Measurements from ENCODE around the gene TRIM46. TPM values are rescaled to one million over a fixed set of nuclear protein-coding genes. Genes with fewer than 3 reads are reported as not detected.

Gene TRIM46
- total and polyA plus RNA-seq, 2 of the 13 experiments (the other 11 are each of a cell fraction or from before 2014, with no cell fraction given) = 0.04 to 0.09 TPM

GRCh38 chr1:155167166-155168104, 6.2 kb upstream of the TRIM46 start (continued):
- TF ChIP-seq UBTF (CRISPR knock-in tag; IDR thresholded peaks at IDR 0.05) (peak; percentile 62), MYPOP (CRISPR knock-in tag; IDR thresholded peaks at IDR 0.05) (0 out of 2 replicates have a peak, but pooled peaks have one; percentile 29), ZBTB34 (CRISPR knock-in tag; IDR thresholded peaks at IDR 0.05) (0 out of 2 replicates have a peak, but pooled peaks have one; percentile 51), ZNF224 (CRISPR knock-in tag; IDR thresholded peaks at IDR 0.05) (no peak), ZBTB26 (CRISPR knock-in tag; IDR thresholded peaks at IDR 0.05; ENCODE audit: borderline replicate concordance) (no peak), RXRB (CRISPR knock-in tag; IDR thresholded peaks at IDR 0.05; ENCODE audit: borderline replicate concordance) (peak; percentile 67; the same call in 1 of the 2 replicates), IKZF5 (CRISPR knock-in tag; IDR thresholded peaks at IDR 0.05) (peak; percentile 41; the same call in 1 of the 2 replicates), TCF7 (IDR thresholded peaks at IDR 0.05; ENCODE audit: low read depth) (no peak), ZMYM4 (CRISPR knock-in tag; IDR thresholded peaks at IDR 0.05) (0 out of 2 replicates have a peak, but pooled peaks have one; percentile 23), ZSCAN9 (CRISPR knock-in tag; IDR thresholded peaks at IDR 0.05; ENCODE audit: borderline replicate concordance) (0 out of 2 replicates have a peak, but pooled peaks have one; percentile 31), HOXA3 (CRISPR knock-in tag; IDR thresholded peaks at IDR 0.05) (peak; percentile 10; the same call in 1 of the 2 replicates), ARID2 (CRISPR knock-in tag; IDR thresholded peaks at IDR 0.05; ENCODE audit: borderline replicate concordance) (no peak), ZFX (CRISPR knock-in tag; IDR thresholded peaks at IDR 0.05; ENCODE audit: low read depth) (0 out of 2 replicates have a peak, but pooled peaks have one; percentile 18), IRF2 (CRISPR knock-in tag; IDR thresholded peaks at IDR 0.05) (0 out of 2 replicates have a peak, but pooled peaks have one; percentile 31), MXD4 (CRISPR knock-in tag; IDR thresholded peaks at IDR 0.05) (peak; percentile 23; the same call in 1 of the 2 replicates), SAP130 (CRISPR knock-in tag; IDR thresholded peaks at IDR 0.05; ENCODE audit: low read depth) (peak; percentile 65), ZNF33A (CRISPR knock-in tag; IDR thresholded peaks at IDR 0.05; ENCODE audit: borderline replicate concordance) (no peak), CTCF (CRISPR knock-in tag; IDR thresholded peaks at IDR 0.05) (peak; percentile 95), EED (CRISPR knock-in tag; IDR thresholded peaks at IDR 0.05) (no peak)
